A549 treated with Mapracorat at 1 μM for 4 hours (cell line): ENCODE results near the gene TSSK6. TPM values are rescaled to one million over a fixed set of nuclear protein-coding genes. Genes with fewer than 3 reads are reported as not detected.

Source experiments
- total RNA-seq: library from RNA; stranded (reverse); fragments of 200-300 nt; extraction: Qiagen RNA extraction; gene quantifications from 5 replicates; pipeline ENCODE4 v1.2.3, GENCODE V29; 2022

The TSSK6 gene
- 0.66 to 2.2 TPM (median 1.9 TPM) in 5 replicates for total RNA-seq

GRCh38 chr19:19514881-19515641 is at the start of gene TSSK6:
Gene TSSK6 (minus strand): TSS chr19:19515548. CDS start chr19:19515427, 121 bp downstream.

GRCh38 chr19:19538061-19538784 is 22.9 kb upstream of the TSSK6 start, which contains the start of gene CILP2:
Gene CILP2 (plus strand): TSS chr19:19538265. CDS start chr19:19538350, 85 bp downstream.

GRCh38 chr19:19528721-19529490 is 13.6 kb upstream of the TSSK6 start, which contains the start of gene YJEFN3:
Gene YJEFN3 (plus strand): TSS chr19:19528911. CDS start chr19:19528933, 22 bp downstream.

GRCh38 chr19:19515642-19516519 is 533 bp upstream of the TSSK6 start, which contains the start of gene NDUFA13:
Gene NDUFA13 (plus strand): TSS chr19:19516225. CDS start chr19:19516239, 14 bp downstream.

Other genes with a start within 250 kb of the TSSK6 start
- 0.21 to 0.82 TPM (median 0.66 TPM) in 5 replicates for gene TM6SF2, start 242.2 kb downstream of the TSSK6 start, total RNA-seq
- 23.0 to 31.8 TPM (median 28.0 TPM) in 5 replicates for gene SUGP1, start 195.0 kb downstream of the TSSK6 start, total RNA-seq
- gene MAU2, start 194.7 kb downstream of the TSSK6 start, total RNA-seq: 8.8 to 14.1 TPM (median 13.6 TPM) in 5 replicates
- 31.3 to 50.0 TPM (median 46.0 TPM) in 5 replicates for gene GATAD2A, start 109.9 kb downstream of the TSSK6 start, total RNA-seq
- 153 to 191 TPM (median 160 TPM) in 5 replicates for gene NDUFA13, start 677 bp upstream of the TSSK6 start, total RNA-seq
- gene YJEFN3, start 13.4 kb upstream of the TSSK6 start, total RNA-seq: 2.2 to 5.0 TPM (median 3.5 TPM) in 5 replicates
- 0.13 to 0.24 TPM (median 0.15 TPM) in 5 replicates for gene CILP2, start 22.7 kb upstream of the TSSK6 start, total RNA-seq
- 1.3 to 2.2 TPM (median 1.7 TPM) in 5 replicates for gene PBX4, start 103.1 kb upstream of the TSSK6 start, total RNA-seq
- 3.1 to 5.2 TPM (median 4.6 TPM) in 5 replicates for gene LPAR2, start 112.7 kb upstream of the TSSK6 start, total RNA-seq
- 4.2 to 6.3 TPM (median 5.4 TPM) in 5 replicates for gene GMIP, start 128.1 kb upstream of the TSSK6 start, total RNA-seq
- gene ATP13A1, start 148.1 kb upstream of the TSSK6 start, total RNA-seq: 22.1 to 34.8 TPM (median 29.7 TPM) in 5 replicates
- 3.4 to 4.2 TPM (median 3.9 TPM) in 5 replicates for gene ZNF101, start 153.3 kb upstream of the TSSK6 start, total RNA-seq
- 1.8 to 2.1 TPM (median 1.8 TPM) in 5 replicates for gene ZNF14, start 217.6 kb upstream of the TSSK6 start, total RNA-seq